Measurements from ENCODE around the gene RNF11.

- TF ChIP-seq CTCF (IDR thresholded peaks at IDR 0.05 in 4 of 5, conservative IDR thresholded peaks at IDR 0.05 in 1 of 5) (no peak), POLR2A (IDR thresholded peaks at IDR 0.05) (no peak)
These were observed 27.2 kb downstream of the RNF11 start for GRCh38 chr1:51263147-51263877.

All from gastrocnemius medialis (tissue), 4 donors.